WTC11 (cell line): Measurements from ENCODE around the gene RCVRN. TPM values are rescaled to one million over a fixed set of nuclear protein-coding genes. Genes with fewer than 3 reads are reported as not detected.

ENCODE experiments used
- ATAC-seq: fragments of 200-7000 bp; cut with Tn5 transposase; 2 replicates; pipeline ENCODE4 v1.10.0; 2021; ENCODE audit warnings: mild to moderate bottlenecking, moderate library complexity
- CTCF ChIA-PET: fragments of 300-600 bp; sonication (Branson Sonifier 250); formaldehyde crosslinking; loops from one replicate; lab custom pipeline; 2021; ENCODE audit warnings: antibody characterized with exemption; lab: Charles Lee
- POLR2A ChIA-PET: fragments of 350-600 bp; sonication (Branson Sonifier 250); formaldehyde crosslinking; loops from one replicate; lab custom pipeline; 2021; ENCODE audit warnings: antibody characterized with exemption; lab: Charles Lee
- DNase-seq: peaks from one replicate; pipeline ENCODE4 v3.0.0; 2021; ENCODE audit warnings: low spot score
- H3K27ac Mint-ChIP-seq: 2 replicates; pipeline ENCODE4 v1.8.0; 2021; ENCODE audit warnings: mixed read lengths
- H3K27me3 Mint-ChIP-seq: 2 replicates; pipeline ENCODE4 v1.8.0; 2021; ENCODE audit warnings: low read depth, mild to moderate bottlenecking, moderate library complexity, mixed read lengths
- H3K36me3 Mint-ChIP-seq: 2 replicates; pipeline ENCODE4 v1.8.0; 2021; ENCODE audit warnings: mixed read lengths
- H3K4me1 Mint-ChIP-seq: 2 replicates; pipeline ENCODE4 v1.8.0; 2022; ENCODE audit warnings: mixed read lengths
- H3K4me3 Mint-ChIP-seq: 2 replicates; pipeline ENCODE4 v1.8.0; 2021; ENCODE audit warnings: mild to moderate bottlenecking, moderate library complexity, mixed read lengths
- H3K9me3 Mint-ChIP-seq: 2 replicates; pipeline ENCODE4 v1.8.0; 2021; ENCODE audit warnings: mixed read lengths
- ATF3 ChIP-seq: sonication (generic); formaldehyde crosslinking; conservative IDR thresholded peaks from 2 replicates; pipeline ENCODE4 v1.8.1; 2022; ENCODE audit warnings: mild to moderate bottlenecking, missing genetic modification reagents
- E2F1 ChIP-seq: sonication (generic); formaldehyde crosslinking; IDR thresholded peaks from 2 replicates; pipeline ENCODE4 v1.8.0; 2022; ENCODE audit warnings: mild to moderate bottlenecking, missing genetic modification reagents
- ELF4 ChIP-seq: sonication (generic); formaldehyde crosslinking; IDR thresholded peaks from 2 replicates; pipeline ENCODE4 v1.8.1; 2022; ENCODE audit warnings: low read depth, mild to moderate bottlenecking, moderate library complexity, missing genetic modification reagents
- ETV6 ChIP-seq: sonication (generic); formaldehyde crosslinking; IDR thresholded peaks from 2 replicates; pipeline ENCODE4 v1.8.1; 2022; ENCODE audit warnings: mild to moderate bottlenecking, missing genetic modification reagents
- FOXP4 ChIP-seq: sonication (generic); formaldehyde crosslinking; IDR thresholded peaks from 2 replicates; pipeline ENCODE4 v1.8.0; 2022; ENCODE audit warnings: mild to moderate bottlenecking, missing genetic modification reagents
- HMGXB4 ChIP-seq: sonication (generic); formaldehyde crosslinking; IDR thresholded peaks from 2 replicates; pipeline ENCODE4 v1.8.1; 2023; ENCODE audit warnings: mild to moderate bottlenecking, moderate library complexity, missing genetic modification reagents
- MAX ChIP-seq: sonication (generic); formaldehyde crosslinking; IDR thresholded peaks from 2 replicates; pipeline ENCODE4 v1.8.0; 2022; ENCODE audit warnings: mild to moderate bottlenecking, missing genetic modification reagents
- NFYB ChIP-seq: sonication (generic); formaldehyde crosslinking; conservative IDR thresholded peaks from 2 replicates; pipeline ENCODE4 v1.8.0; 2022; ENCODE audit warnings: low read depth, missing genetic modification reagents
- NR1H2 ChIP-seq: sonication (generic); formaldehyde crosslinking; IDR thresholded peaks from 2 replicates; pipeline ENCODE4 v1.9.0; 2021; ENCODE audit warnings: mild to moderate bottlenecking, moderate library complexity, missing genetic modification reagents
- OVOL2 ChIP-seq: fragments of 250-450 bp; sonication (Bioruptor Pico); IDR thresholded peaks from 2 replicates; pipeline ENCODE4 v1.9.0; 2021; ENCODE audit warnings: mild to moderate bottlenecking, borderline replicate concordance
- TP53 ChIP-seq: sonication (generic); formaldehyde crosslinking; IDR thresholded peaks from 2 replicates; pipeline ENCODE4 v1.8.1; 2023; ENCODE audit warnings: mild to moderate bottlenecking, missing genetic modification reagents
- USF1 ChIP-seq: sonication (generic); formaldehyde crosslinking; IDR thresholded peaks from 2 replicates; pipeline ENCODE4 v1.8.0; 2022; ENCODE audit warnings: mild to moderate bottlenecking, missing genetic modification reagents
- ZNF121 ChIP-seq: sonication (generic); formaldehyde crosslinking; IDR thresholded peaks from 2 replicates; pipeline ENCODE4 v1.8.0; 2023; ENCODE audit warnings: missing genetic modification reagents
- ZNF219 ChIP-seq: sonication (generic); formaldehyde crosslinking; IDR thresholded peaks from 2 replicates; pipeline ENCODE4 v1.8.0; 2023; ENCODE audit warnings: missing genetic modification reagents, mild to moderate bottlenecking, borderline replicate concordance
- ZNF317 ChIP-seq: sonication (generic); formaldehyde crosslinking; IDR thresholded peaks from 2 replicates; pipeline ENCODE4 v1.8.1; 2023; ENCODE audit warnings: low read depth, mild to moderate bottlenecking, moderate library complexity, missing genetic modification reagents, borderline replicate concordance
- ZNF425 ChIP-seq: fragments of 250-450 bp; sonication (Bioruptor Pico); conservative IDR thresholded peaks from 2 replicates; pipeline ENCODE4 v1.9.0; 2021; ENCODE audit warnings: mild to moderate bottlenecking
- total RNA-seq: library from RNA; stranded (reverse); gene quantifications from 3 replicates; pipeline ENCODE4 v1.2.3, GENCODE V29; 2021
- TF ChIP-seq, protein P1 (sequence below): sonication (generic); formaldehyde crosslinking; IDR thresholded peaks from 2 replicates; pipeline ENCODE4 v1.8.0; 2023; ENCODE audit warnings: missing genetic modification reagents, mild to moderate bottlenecking, borderline replicate concordance
- TF ChIP-seq, protein P2 (sequence below): sonication (generic); formaldehyde crosslinking; IDR thresholded peaks from 2 replicates; pipeline ENCODE4 v1.8.1; 2022; ENCODE audit warnings: mild to moderate bottlenecking, moderate library complexity, missing genetic modification reagents
- TF ChIP-seq, protein P3 (sequence below): sonication (generic); formaldehyde crosslinking; IDR thresholded peaks from 2 replicates; pipeline ENCODE4 v1.8.1; 2023; ENCODE audit warnings: mild to moderate bottlenecking, missing genetic modification reagents, moderate library complexity

Gene RCVRN
- total RNA-seq, 1 experiment from 2014 or later: not detected

GRCh38 chr17:9862220-9862619 is 42.9 kb downstream of the RCVRN start (continued):
- TF ChIP-seq ATF3 (CRISPR knock-in tag): no peak
- TF ChIP-seq, protein P1, sequence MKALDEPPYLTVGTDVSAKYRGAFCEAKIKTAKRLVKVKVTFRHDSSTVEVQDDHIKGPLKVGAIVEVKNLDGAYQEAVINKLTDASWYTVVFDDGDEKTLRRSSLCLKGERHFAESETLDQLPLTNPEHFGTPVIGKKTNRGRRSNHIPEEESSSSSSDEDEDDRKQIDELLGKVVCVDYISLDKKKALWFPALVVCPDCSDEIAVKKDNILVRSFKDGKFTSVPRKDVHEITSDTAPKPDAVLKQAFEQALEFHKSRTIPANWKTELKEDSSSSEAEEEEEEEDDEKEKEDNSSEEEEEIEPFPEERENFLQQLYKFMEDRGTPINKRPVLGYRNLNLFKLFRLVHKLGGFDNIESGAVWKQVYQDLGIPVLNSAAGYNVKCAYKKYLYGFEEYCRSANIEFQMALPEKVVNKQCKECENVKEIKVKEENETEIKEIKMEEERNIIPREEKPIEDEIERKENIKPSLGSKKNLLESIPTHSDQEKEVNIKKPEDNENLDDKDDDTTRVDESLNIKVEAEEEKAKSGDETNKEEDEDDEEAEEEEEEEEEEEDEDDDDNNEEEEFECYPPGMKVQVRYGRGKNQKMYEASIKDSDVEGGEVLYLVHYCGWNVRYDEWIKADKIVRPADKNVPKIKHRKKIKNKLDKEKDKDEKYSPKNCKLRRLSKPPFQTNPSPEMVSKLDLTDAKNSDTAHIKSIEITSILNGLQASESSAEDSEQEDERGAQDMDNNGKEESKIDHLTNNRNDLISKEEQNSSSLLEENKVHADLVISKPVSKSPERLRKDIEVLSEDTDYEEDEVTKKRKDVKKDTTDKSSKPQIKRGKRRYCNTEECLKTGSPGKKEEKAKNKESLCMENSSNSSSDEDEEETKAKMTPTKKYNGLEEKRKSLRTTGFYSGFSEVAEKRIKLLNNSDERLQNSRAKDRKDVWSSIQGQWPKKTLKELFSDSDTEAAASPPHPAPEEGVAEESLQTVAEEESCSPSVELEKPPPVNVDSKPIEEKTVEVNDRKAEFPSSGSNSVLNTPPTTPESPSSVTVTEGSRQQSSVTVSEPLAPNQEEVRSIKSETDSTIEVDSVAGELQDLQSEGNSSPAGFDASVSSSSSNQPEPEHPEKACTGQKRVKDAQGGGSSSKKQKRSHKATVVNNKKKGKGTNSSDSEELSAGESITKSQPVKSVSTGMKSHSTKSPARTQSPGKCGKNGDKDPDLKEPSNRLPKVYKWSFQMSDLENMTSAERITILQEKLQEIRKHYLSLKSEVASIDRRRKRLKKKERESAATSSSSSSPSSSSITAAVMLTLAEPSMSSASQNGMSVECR (CRISPR knock-in tag): no peak
- TF ChIP-seq TP53 (CRISPR knock-in tag): no peak

DNA sequence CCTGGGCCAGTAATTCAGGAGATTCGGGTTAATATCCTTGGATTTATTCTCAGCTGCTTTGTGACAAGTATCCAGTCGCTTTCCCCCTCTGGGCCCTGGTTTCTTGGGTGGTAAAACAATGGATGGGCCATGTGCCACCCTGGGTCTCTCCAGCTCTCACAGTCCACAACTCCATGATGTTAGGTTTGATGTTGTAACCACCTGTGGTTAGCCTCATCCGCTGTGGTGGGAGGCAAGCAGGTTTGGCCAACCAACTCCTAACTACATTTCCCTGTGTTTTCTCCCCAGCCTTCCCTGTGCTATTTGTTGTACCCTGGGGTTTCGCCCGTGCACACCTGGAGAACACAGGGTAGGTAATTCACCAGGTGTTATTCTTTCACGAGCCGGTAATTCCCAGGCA is 44.2 kb downstream of the RCVRN start:
- no peaks in the 10 kb centered on the region for H3K4me1 Mint-ChIP-seq

More for the DNA sequence above, 44.2 kb downstream of the RCVRN start:
- DNase-seq: no peak
- ChIA-PET POLR2A (interaction anchor here (0.6 kb wide), 1 partner anchor 1021 kb away, joined by 3 read pairs; no protein-coding TSS in a partner anchor), CTCF (no interaction called here)
- Mint-ChIP-seq H3K36me3 (0 out of 2 replicates have a peak, but pooled peaks cover 2% of the 10 kb centered on the region), H3K27me3 (no peaks in the 10 kb centered on the region; the same call in 1 of the 2 replicates), H3K4me3 (no peak overlapping the region), H3K9me3 (peaks cover 38% of the 10 kb centered on the region), H3K27ac (no peak overlapping the region)
- TF ChIP-seq ZNF121 (CRISPR knock-in tag) (no peak), ELF4 (CRISPR knock-in tag) (no peak), ZNF317 (CRISPR knock-in tag) (no peak), NFYB (CRISPR knock-in tag) (no peak), NR1H2 (CRISPR knock-in tag) (no peak), ETV6 (CRISPR knock-in tag) (no peak), HMGXB4 (CRISPR knock-in tag) (no peak), FOXP4 (CRISPR knock-in tag) (no peak), E2F1 (CRISPR knock-in tag) (no peak), ZNF425 (no peak), USF1 (CRISPR knock-in tag) (no peak), ZNF219 (CRISPR knock-in tag) (no peak), MAX (CRISPR knock-in tag) (no peak), OVOL2 (CRISPR knock-in tag) (no peak)
- TF ChIP-seq, protein P2, sequence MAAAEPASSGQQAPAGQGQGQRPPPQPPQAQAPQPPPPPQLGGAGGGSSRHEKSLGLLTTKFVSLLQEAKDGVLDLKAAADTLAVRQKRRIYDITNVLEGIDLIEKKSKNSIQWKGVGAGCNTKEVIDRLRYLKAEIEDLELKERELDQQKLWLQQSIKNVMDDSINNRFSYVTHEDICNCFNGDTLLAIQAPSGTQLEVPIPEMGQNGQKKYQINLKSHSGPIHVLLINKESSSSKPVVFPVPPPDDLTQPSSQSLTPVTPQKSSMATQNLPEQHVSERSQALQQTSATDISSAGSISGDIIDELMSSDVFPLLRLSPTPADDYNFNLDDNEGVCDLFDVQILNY (CRISPR knock-in tag): no peak
- TF ChIP-seq, protein P3, sequence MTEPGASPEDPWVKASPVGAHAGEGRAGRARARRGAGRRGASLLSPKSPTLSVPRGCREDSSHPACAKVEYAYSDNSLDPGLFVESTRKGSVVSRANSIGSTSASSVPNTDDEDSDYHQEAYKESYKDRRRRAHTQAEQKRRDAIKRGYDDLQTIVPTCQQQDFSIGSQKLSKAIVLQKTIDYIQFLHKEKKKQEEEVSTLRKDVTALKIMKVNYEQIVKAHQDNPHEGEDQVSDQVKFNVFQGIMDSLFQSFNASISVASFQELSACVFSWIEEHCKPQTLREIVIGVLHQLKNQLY (CRISPR knock-in tag): no peak
- ATAC-seq: no peak
